NCI-H82 (cell line): ENCODE data around the gene NATD1.

ENCODE experiments used
- DNase-seq: peaks from one replicate; lab custom pipeline; 2025; lab: John Stamatoyannopoulos, UW

Gene NATD1

DNA sequence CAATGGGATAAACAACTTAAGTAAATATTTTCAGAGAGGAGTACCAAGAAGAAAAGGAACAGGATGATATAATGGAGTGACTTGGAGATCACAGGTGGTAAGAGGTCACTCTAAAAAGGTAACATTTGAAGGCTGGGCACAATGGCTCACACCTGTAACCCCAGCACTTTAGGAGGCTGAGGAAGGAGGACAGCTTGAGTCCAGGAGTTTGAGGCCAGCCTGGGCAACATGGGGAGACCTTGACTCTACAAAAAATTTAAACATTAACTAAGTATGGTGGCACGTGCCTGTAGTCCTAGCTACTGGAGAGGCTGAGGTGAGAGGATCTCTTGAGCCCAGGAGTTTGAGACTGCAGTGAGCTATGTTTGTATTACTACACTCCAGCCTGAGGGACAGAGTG lies 35.9 kb downstream of the NATD1 start:
- no peak for DNase-seq

DNA sequence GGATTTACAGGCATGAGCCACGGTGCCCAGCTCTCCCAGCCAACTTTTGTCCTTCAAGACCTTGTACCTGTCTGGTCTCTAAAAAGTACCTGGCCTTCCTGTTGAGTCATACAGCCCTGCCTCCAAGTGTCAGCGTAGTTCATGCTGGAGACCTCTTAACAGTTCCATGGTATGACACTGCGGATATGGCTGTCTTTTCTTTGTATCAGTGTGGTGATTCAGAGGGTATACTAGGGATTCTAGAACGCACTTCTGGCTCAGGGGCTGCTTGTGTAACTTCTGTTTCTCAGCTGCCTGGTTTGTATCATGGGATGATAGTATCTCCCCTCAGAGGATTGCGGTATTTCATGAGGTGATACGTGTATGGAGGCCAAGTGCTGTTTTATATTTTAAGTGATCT lies 37.3 kb downstream of the NATD1 start:
- no peak for DNase-seq

DNA sequence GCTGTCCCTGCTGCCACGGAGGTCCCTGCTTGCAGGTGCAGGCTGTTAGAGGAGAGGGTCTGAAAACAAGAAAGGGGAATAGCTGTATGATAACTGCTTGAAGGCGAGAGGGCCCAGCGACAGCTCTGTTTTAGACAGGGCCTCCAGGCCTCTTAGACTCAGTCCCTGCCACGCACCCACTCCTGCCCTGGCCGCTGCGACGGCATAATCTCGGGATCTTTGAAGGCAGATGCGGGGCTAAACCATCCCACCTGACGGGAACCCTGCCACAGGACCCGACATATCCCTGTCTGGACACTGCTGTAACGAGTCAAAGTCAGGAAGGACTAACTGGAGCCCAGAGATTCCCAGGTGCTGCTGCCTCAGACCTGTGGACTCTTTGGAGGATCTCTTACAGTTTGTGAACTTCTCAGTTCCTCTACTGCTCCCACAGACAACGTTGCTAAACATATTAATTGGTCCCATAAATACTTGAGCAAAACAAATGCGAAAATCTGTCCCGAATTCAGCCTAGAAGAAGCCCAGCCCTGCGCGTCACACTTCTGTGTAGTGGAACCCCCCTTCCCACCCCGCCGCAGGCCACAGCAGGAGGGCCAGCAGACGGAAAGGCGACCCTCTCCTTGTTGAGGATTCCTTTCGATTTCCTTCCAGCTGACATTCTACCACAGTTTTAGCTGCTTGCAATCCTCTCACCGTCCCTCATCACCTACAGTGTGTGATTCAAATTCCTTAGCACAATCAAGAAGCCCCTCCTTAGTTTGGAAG lies 38.3 kb downstream of the NATD1 start:
- DNase-seq, result no peak

DNA sequence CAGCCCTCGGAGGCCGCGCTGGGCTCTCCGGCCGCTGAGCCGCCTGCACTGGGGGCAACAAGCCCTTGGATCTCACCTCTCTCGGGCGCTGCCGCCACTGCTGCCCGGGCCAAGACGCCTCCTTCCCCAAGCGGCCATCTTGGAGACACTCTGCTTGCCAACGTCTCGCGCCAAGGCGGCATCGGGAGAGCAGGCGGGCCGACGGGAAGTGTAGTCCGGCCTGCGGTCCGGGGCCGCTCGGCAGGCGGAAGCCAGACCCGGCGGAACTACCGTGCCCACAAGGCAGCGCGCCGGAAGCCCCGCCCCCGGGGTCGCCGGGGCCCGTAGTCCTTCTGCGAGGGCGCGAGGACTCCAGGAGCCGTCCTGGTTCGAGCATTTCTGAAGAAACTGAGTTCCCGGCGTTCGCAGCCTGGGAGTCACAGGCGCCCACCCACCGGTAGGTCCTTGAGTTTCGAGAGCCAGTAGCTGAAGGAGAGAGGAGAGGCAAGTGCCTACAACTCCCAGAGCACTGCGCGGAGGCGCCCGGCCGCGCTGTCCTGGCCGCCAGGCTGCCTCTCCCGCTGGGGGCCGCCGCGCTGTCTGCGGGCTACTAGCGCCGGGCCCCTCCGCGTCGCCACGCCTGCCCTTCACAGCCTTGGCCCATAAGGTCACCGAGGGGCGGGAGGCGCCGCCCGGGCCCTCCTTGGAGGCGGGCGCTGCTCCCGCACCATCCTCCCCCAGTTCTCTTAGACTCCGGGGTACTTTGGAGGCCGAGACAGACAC lies 39.0 kb downstream of the NATD1 start, which contains the start of gene TMEM11:
Gene TMEM11, minus strand, starts transcription at position 147 of the 762 bp plus-strand sequence. Its CDS starts 9 bp downstream, at position 138.
- DNase-seq, result peak; percentile 98

DNA sequence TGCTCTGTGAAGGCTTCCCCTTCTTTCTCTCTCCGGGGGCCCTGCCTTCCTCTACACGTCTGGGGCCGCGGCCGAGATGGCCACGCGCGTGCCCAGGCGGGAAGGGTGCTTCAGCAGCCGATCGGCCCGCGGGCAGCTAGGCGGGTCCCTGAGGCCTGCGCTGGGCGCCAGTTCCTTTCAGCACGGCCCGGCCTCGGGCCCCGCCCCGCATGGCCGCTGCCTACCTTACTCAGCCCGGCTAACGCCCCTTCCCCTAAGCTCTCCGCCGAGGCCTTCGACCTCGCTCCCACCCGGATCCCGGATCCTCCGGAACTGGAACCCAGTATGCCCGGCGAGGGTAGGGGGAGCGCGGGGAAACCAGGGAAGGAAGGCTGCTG lies 39.6 kb downstream of the NATD1 start:
- DNase-seq, result peak; percentile 68

DNA sequence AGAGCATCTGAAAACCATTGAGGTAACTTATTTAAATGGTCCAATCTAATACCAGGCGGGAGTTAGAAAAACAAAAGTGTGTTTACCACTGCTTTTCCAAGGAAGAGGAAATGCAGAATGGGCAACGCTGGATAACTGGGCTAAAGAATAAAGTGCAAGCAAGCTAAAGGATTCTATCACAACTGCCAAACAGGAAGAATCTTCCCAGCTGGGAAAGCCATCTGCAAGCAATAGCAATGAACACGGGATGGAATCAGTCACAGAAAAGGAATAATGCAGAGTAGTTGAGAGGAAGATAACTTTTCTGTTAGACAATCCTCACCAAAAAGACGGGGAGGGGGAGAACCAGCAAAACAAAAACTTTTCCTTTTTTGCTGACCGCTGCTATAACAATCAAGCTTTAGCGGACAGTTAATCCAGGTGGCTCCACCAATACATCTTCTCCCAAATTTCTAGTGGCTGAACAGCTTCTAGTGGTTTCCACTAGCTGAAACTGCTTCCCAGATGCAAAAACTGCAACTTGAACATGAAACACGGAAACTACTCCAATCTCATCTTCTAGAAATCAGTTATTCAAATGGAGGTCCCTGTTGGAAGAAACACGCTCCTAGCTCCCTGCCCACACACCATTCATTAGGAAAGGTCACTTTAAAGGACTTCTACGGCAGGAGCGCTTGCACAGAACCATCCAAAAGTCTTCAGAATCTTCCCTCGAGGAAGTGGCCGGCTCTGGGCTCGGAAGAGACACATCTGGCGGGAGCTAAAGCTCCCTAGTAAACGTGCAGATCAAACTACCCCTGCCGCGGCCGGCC lies 40.2 kb downstream of the NATD1 start:
- no peak for DNase-seq

DNA sequence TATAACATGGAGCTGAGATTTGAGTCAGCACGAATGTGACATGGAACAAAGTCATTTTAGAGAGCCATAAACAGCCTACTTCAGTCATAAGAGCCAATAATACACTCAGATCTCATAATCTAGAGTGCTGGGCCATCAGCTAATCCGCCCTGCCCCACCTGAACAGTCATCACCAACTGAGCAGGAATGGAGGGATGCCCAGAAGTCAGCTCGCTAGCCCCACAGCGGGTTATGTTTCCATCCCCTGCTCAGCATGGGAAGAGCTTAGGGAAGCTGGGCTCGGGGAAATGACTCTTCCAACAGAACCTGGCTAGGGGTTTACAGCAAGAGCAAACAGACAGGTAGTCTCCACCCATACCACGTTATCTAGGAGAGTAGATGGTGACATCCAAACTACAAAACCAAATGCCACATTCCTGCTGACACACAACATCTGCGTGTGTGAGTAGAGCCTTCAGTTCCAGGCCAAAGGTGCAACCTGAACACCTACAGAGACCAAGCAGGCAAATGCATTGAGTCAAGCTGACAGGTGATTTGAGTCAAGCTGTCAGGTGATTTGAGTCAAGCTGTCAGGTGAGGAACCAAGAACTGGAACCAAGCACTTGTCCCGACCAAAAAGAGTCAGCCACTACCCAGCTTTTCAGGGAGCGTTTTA lies 41.3 kb downstream of the NATD1 start:
- no peak for DNase-seq

DNA sequence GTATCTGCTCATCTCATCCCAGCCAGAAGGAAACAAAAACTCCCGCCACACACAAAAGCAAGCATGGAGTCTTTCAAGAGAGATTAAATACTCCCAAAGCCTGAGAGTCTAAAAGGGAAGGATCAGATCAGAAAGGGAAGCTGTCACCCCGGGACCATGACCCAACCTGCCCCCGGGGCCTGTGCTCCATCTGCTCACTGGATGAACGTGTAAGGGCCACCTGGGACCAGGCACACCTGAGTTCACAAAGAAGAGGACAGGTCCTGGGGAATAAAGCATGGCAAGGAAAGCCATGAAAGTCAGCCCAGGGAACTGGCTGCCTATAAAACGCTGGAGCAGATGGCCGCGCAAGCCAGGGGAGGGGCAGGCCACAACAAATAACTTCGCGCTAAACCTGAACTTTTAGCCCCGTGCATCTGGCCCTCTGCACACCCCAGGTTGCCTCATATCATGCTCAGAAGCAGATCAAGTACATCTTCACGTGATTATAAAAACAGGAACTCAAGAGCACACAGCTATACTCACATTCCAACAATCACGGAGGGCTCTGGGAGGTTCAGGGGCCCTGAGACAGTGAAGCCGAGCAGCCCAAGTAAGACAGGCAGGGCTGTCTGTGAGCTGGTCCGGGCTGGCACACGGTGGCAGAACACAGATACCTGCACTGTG lies 42.7 kb downstream of the NATD1 start:
- DNase-seq, result peak; percentile 86

DNA sequence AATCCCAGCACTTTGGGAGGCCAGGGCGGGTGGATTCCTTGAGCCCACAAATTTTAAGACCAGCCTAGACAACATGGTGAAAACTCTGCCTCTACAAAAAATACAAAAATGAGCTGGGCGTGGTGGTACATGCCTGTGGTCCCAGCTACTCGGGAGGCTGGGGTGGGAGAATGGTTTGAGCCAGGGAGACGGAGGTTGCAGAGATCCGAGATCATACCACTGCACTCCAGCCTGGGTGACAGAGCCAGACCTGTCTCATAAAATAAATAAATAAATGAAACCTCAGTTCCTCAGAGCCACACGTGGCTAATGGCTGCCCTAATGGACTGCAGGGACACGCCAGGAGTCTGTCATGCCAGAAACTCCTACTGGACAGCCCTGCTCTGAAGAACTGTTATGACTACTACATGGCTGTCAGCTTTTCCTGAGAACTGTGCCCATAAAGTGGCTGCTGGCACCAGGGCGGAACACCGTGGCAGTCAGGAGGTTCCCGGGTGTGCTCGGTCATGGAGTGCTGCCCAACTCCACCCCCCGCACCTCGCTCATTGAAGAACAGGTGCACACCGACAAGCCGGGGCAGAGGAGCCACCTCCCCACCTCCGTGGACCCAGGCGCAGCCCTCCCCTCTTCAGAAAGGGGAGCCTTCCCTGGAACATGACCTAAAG lies 43.6 kb downstream of the NATD1 start:
- no peak for DNase-seq

DNA sequence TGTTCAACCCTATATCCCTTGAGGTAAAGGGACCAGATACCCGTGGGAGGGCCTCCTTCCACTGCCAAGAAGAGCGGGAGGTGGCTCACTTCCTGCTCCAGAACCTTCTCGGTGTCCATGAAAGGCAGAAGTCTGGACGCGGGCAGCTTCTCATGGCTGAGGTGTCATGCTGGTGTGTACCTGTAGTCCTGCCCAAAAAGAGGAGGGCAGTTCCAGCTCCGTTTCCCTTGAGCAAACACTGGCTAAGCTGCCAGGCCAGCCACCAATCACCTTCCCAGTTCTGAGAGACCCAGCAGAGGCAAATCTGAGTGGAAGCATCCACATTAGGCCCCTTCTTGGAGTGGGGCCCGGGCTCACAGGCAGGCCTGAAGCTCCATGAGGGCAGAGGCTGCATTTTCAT lies 44.9 kb downstream of the NATD1 start:
- no peak for DNase-seq

DNA sequence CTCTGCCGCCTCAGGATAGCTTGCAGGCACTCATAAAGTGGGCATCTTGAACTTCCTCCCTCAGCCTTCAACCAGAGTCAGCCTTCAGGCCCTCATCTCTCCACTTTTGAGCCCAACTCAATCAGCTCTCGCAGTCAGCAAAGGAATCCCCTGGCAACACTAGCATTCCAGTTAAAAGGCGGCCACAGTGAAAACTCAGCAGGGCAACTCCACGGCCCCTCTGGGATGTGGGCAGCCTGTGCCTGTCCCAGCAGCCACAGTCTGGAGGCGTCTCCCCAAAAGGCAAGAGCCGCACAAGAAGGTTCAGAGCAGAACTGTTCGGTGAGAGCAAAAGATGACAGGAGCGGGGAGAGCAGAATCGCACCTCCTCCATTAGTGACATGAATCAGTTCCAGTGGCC lies 48.3 kb downstream of the NATD1 start:
- no peak for DNase-seq

DNA sequence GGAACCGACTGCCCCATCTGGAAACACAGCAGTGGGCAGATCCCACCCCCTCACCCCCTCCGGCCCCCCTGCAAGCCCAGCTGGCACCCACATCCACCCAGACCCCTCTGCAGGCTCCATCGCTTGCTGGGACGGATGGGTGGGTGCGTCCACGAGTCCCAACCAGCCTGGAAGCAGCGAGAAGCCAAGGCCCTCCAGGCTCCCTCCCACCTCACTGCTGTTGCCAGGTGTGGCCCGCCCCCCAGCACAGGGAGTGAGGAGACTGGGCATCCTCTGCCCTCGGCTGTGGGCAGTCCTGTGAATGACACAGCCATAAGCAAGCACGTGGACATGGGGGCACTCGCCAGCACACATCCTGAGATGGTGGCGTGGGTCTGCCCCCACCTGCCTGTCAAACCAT lies 50.7 kb downstream of the NATD1 start:
- DNase-seq, result no peak

DNA sequence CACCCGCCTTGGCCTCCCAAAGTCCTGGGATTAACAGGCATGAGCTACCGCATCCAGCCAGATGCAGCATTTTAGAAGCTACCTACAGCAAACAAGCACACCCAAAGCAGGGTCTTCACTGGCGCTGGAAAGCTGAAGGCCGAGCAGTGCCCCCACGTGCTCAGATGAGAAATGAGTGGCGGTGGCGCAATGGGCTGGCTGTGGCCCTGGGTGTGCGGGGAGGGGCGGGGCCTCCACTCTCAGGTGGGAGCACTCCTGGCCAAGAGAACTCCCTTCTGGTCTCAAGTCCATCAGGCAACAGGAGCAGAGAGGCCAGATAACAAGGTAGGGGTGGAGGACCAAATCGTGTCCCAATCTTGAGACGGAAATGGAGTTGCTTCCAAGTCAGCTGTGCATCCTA lies 51.3 kb downstream of the NATD1 start:
- no peak for DNase-seq

DNA sequence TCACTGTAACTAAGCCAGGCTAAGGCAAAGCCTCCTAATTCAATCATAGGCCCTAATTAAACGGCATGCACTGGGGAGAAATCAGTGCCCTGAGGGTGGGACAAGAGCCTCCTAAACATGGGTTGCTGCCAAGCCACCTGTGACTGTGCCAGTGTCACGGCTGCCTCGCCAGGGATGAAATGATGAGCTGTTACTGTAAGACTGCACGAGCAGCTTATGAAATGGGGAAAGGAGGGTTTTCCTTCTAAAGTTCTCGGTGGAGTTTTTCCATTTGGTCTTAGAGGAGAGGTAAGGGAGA lies 52.0 kb downstream of the NATD1 start:
- peak; percentile 71 for DNase-seq

DNA sequence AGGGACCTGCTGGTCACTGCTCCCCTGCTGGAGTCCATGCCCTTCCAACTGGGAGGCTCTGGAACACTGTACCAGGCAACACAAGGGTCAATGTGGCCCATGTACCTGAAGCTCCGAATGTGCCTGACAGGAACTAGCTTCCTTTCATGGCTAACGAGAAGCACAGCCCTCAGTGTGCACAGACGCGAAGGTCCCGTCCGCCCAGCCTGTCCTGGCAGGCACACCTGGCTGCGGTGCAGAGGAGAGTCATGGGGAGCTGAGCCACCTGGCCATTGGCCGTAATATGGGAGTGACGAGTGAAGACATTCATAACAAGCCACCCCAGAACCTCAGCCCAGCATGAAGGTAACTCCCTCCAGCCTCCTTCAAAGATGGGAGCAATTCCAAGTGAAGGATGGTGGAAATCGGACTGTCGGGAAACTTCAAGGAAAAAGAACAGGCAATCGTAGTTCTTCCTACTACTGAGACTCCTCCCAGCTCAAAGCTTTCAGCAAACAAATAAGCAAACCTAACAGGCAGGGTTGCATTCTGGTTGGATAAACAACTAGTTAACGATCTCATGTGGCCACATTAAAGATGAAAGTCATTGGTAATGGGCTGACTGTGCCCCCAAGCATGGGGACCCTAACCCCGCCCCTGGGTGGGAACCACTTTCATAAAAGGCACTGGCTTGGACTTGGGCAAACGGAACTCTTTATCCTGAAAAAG lies 52.5 kb downstream of the NATD1 start:
- no peak for DNase-seq

DNA sequence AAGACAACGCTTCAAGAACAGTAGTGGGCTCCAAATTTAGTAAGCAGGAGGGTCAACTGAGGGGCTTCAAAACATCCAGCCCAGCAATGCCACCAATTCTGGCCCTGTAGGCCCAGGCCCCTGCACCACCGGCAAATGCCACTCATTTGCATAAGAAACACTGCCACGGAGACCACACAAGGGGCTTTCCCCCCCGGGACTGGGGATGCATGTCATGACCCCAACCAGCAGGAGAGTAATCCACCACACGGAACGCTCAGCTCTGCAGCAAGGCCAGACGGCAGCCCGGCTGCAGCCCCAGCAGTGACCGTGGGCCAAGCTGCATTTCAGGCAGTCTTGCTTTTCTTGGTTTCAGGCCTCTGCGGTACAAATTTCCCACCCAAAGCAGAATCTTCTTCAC lies 53.4 kb downstream of the NATD1 start:
- DNase-seq, result no peak

DNA sequence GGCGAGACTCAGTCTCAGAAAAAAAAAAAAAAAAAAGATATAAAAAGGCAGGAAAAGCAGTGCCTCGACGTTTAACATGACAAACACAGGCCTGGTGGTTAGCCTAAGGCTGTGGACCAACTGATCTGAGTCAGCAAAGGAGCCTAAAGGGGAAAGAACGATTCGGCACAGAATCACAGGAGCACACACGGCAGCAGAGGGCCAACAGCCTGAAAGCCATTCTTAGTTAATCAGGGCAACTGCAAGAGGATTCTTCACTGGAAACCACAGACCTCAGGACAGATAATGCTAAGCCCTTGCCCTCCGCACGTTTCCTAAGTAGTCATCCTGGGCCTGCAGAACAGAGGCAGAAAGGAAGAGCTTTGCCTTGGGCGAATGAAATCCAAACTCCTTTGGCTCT lies 53.9 kb downstream of the NATD1 start:
- peak; percentile 16 for DNase-seq

DNA sequence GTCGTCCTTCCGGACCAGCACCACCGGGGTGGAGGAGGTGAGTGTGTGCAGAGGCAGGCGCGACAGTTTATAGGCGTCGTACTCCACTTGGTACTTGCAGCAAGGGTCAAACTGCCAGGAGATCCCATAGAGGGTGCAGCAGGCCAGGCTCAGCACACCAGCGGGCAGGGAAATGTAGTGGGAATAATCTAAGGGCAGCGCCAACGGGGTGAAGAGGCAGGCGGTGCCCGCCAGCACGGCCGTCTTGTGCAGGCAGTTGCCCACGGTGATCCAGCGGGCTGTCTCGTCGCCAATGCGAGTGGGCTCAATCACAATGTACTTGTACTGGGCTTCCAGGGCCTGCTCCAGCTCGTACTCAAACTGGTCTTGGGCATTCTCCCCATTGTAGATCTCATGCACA lies 54.8 kb downstream of the NATD1 start:
- DNase-seq, result no peak

DNA sequence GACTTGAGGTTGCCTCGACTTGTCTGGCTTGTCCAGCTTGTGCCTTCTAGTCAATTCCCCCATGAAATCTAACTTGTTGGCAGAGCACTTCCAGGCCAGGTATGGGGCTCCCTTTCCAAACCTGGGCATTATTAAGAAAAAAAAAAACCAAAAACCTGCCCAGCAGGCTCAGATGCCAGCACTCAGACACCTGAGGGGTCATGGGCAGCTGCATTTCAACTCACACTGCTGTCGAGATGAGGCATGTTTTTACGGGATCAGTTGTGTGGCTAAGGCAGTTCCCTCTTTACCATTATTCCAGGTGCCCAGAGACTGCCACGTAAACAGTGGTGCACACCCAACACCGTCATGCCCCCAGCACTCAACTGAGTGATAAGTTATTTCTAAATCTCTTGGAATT lies 57.1 kb downstream of the NATD1 start:
- no peak for DNase-seq

DNA sequence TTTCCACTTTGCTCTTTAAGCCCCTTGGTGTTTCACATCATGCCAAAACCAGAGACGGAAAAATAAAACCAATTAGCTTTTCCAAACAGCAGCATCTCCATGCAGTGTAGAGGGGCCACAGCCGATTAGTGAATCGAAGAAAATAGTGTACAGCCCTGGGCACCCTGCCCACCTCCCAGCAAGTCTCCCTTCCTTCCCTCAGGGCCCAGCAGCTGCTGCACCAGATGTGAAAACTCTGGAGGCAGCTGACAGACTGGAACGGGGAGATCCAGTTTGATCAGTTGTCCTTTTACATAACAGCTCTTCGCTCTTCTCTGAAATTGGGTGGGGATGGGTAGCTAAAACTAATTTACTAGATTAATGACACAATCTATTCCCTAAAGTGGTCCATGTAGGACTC lies 58.5 kb downstream of the NATD1 start:
- peak; percentile 67 for DNase-seq

DNA sequence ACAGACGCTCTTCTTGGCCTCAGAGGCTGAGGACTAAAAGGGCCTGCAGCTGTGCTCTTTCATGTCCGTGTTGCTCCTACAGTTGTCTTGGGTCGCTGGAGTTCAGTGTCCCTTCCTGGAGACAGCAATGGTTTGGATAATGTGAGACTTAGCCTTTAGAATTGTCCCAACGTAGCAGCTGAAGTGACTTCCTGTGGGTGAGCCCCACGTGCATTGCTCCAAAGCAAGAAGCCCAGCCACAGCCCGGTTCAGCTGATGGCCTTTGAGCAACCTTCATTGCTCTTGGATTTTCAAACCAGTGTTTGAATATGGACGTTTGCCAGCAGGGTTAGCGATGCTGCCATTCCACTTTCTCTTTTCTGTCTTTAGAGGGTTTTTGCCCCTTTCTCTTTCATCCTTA lies 59.0 kb downstream of the NATD1 start:
- DNase-seq, result peak; percentile 25
